ENCODE measurements around the gene SPON2.
A peak's percentile ranks its signal among the peaks of the same experiment; 100 is the strongest.

Gene SPON2

GRCh38 chr4:1166509-1167243, 5.7 kb downstream of the SPON2 start:
- Histone ChIP-seq H3K9ac (ENCODE audit: low read depth, low read length) (peak overlapping the region; percentile 71; the same call in 1 of the 2 replicates), H3K9me3 (ENCODE audit: control insufficient read depth, insufficient read depth, low read length) (no peaks in the 10 kb centered on the region), H3K4me1 (ENCODE audit: insufficient read depth, low read length) (no peaks in the 10 kb centered on the region), H3K36me3 (ENCODE audit: insufficient read depth, low read length) (no peaks in the 10 kb centered on the region)

- Histone ChIP-seq H3K36me3 (ENCODE audit: insufficient read depth, low read length) (no peaks in the 10 kb centered on the region), H3K9ac (ENCODE audit: low read depth, low read length) (no peak overlapping the region), H3K9me3 (ENCODE audit: control insufficient read depth, insufficient read depth, low read length) (no peaks in the 10 kb centered on the region), H3K4me1 (ENCODE audit: insufficient read depth, low read length) (no peaks in the 10 kb centered on the region)
These were observed 7.3 kb downstream of the SPON2 start for GRCh38 chr4:1164956-1165545.

GRCh38 chr4:1164444-1164843, 7.9 kb downstream of the SPON2 start:
- H3K4me1 ChIP-seq (ENCODE audit: insufficient read depth, low read length) = no peaks in the 10 kb centered on the region
- no peaks in the 10 kb centered on the region for H3K9me3 ChIP-seq (ENCODE audit: control insufficient read depth, insufficient read depth, low read length)
- no peaks in the 10 kb centered on the region for H3K36me3 ChIP-seq (ENCODE audit: insufficient read depth, low read length)
- no peak overlapping the region for H3K9ac ChIP-seq (ENCODE audit: low read depth, low read length)

- H3K9ac ChIP-seq (ENCODE audit: low read depth, low read length) = no peak overlapping the region
These were observed 8.3 kb downstream of the SPON2 start for GRCh38 chr4:1164040-1164439.

GRCh38 chr4:1160351-1160750, 12.0 kb downstream of the SPON2 start:
- H3K9me3 ChIP-seq (ENCODE audit: control insufficient read depth, insufficient read depth, low read length) = peaks cover 4% of the 10 kb centered on the region; the same call in 1 of the 2 replicates
- no peaks in the 10 kb centered on the region for H3K4me1 ChIP-seq (ENCODE audit: insufficient read depth, low read length)

More at GRCh38 chr4:1164040-1164439, 8.3 kb downstream of the SPON2 start:
- no peaks in the 10 kb centered on the region for H3K36me3 ChIP-seq (ENCODE audit: insufficient read depth, low read length)
- H3K9me3 ChIP-seq (ENCODE audit: control insufficient read depth, insufficient read depth, low read length) = no peaks in the 10 kb centered on the region
- no peaks in the 10 kb centered on the region for H3K4me1 ChIP-seq (ENCODE audit: insufficient read depth, low read length)

GRCh38 chr4:1156069-1156468, 16.3 kb downstream of the SPON2 start:
- no peaks in the 10 kb centered on the region for H3K36me3 ChIP-seq (ENCODE audit: insufficient read depth, low read length)

More at GRCh38 chr4:1160351-1160750, 12.0 kb downstream of the SPON2 start:
- Histone ChIP-seq H3K36me3 (ENCODE audit: insufficient read depth, low read length) (no peaks in the 10 kb centered on the region), H3K9ac (ENCODE audit: low read depth, low read length) (no peak overlapping the region)

GRCh38 chr4:1155314-1155713, 17.1 kb downstream of the SPON2 start:
- peaks cover 4% of the 10 kb centered on the region; the same call in 1 of the 2 replicates for H3K9me3 ChIP-seq (ENCODE audit: control insufficient read depth, insufficient read depth, low read length)
- no peaks in the 10 kb centered on the region for H3K4me1 ChIP-seq (ENCODE audit: insufficient read depth, low read length)
- H3K36me3 ChIP-seq (ENCODE audit: insufficient read depth, low read length) = no peaks in the 10 kb centered on the region
- H3K9ac ChIP-seq (ENCODE audit: low read depth, low read length) = no peak overlapping the region

More at GRCh38 chr4:1156069-1156468, 16.3 kb downstream of the SPON2 start:
- no peaks in the 10 kb centered on the region for H3K4me1 ChIP-seq (ENCODE audit: insufficient read depth, low read length)
- H3K9me3 ChIP-seq (ENCODE audit: control insufficient read depth, insufficient read depth, low read length) = peaks cover 4% of the 10 kb centered on the region; the same call in 1 of the 2 replicates
- H3K9ac ChIP-seq (ENCODE audit: low read depth, low read length) = no peak overlapping the region

GRCh38 chr4:1154523-1155182, 17.7 kb downstream of the SPON2 start:
- Histone ChIP-seq H3K9ac (ENCODE audit: low read depth, low read length) (no peak overlapping the region), H3K36me3 (ENCODE audit: insufficient read depth, low read length) (no peaks in the 10 kb centered on the region), H3K4me1 (ENCODE audit: insufficient read depth, low read length) (no peaks in the 10 kb centered on the region), H3K9me3 (ENCODE audit: control insufficient read depth, insufficient read depth, low read length) (peaks cover 5% of the 10 kb centered on the region; the same call in 1 of the 2 replicates)

- Histone ChIP-seq H3K4me1 (ENCODE audit: insufficient read depth, low read length) (no peaks in the 10 kb centered on the region), H3K36me3 (ENCODE audit: insufficient read depth, low read length) (no peaks in the 10 kb centered on the region), H3K9me3 (ENCODE audit: control insufficient read depth, insufficient read depth, low read length) (peaks cover 7% of the 10 kb centered on the region; the same call in 1 of the 2 replicates), H3K9ac (ENCODE audit: low read depth, low read length) (no peak overlapping the region)
These were observed 18.3 kb downstream of the SPON2 start for GRCh38 chr4:1154126-1154522.

GRCh38 chr4:1153567-1154090, 18.8 kb downstream of the SPON2 start:
- H3K9ac ChIP-seq (ENCODE audit: low read depth, low read length) = no peak overlapping the region
- no peaks in the 10 kb centered on the region for H3K36me3 ChIP-seq (ENCODE audit: insufficient read depth, low read length)
- H3K4me1 ChIP-seq (ENCODE audit: insufficient read depth, low read length) = no peaks in the 10 kb centered on the region
- peaks cover 7% of the 10 kb centered on the region; the same call in 1 of the 2 replicates for H3K9me3 ChIP-seq (ENCODE audit: control insufficient read depth, insufficient read depth, low read length)

GRCh38 chr4:1152290-1152689, 20.1 kb downstream of the SPON2 start:
- no peak overlapping the region for H3K9ac ChIP-seq (ENCODE audit: low read depth, low read length)
- 0 out of 2 replicates have a peak, but pooled peaks cover 3% of the 10 kb centered on the region for H3K9me3 ChIP-seq (ENCODE audit: control insufficient read depth, insufficient read depth, low read length)
- no peaks in the 10 kb centered on the region for H3K36me3 ChIP-seq (ENCODE audit: insufficient read depth, low read length)
- no peaks in the 10 kb centered on the region for H3K4me1 ChIP-seq (ENCODE audit: insufficient read depth, low read length)

GRCh38 chr4:1151541-1151940, 20.8 kb downstream of the SPON2 start:
- Histone ChIP-seq H3K36me3 (ENCODE audit: insufficient read depth, low read length) (no peaks in the 10 kb centered on the region), H3K9ac (ENCODE audit: low read depth, low read length) (no peak overlapping the region), H3K9me3 (ENCODE audit: control insufficient read depth, insufficient read depth, low read length) (0 out of 2 replicates have a peak, but pooled peaks cover 3% of the 10 kb centered on the region), H3K4me1 (ENCODE audit: insufficient read depth, low read length) (no peaks in the 10 kb centered on the region)

GRCh38 chr4:1150875-1151274, 21.5 kb downstream of the SPON2 start:
- no peaks in the 10 kb centered on the region for H3K36me3 ChIP-seq (ENCODE audit: insufficient read depth, low read length)
- H3K4me1 ChIP-seq (ENCODE audit: insufficient read depth, low read length) = no peaks in the 10 kb centered on the region
- 0 out of 2 replicates have a peak, but pooled peaks cover 3% of the 10 kb centered on the region for H3K9me3 ChIP-seq (ENCODE audit: control insufficient read depth, insufficient read depth, low read length)
- no peak overlapping the region for H3K9ac ChIP-seq (ENCODE audit: low read depth, low read length)

GRCh38 chr4:1139860-1140259, 32.5 kb downstream of the SPON2 start:
- Histone ChIP-seq H3K9ac (ENCODE audit: low read depth, low read length) (no peak overlapping the region), H3K4me1 (ENCODE audit: insufficient read depth, low read length) (no peaks in the 10 kb centered on the region), H3K9me3 (ENCODE audit: control insufficient read depth, insufficient read depth, low read length) (no peaks in the 10 kb centered on the region), H3K36me3 (ENCODE audit: insufficient read depth, low read length) (no peaks in the 10 kb centered on the region)

Data from ES-I3 (cell line).